ENCODE data around the gene NOXO1.
A peak's percentile ranks its signal among the peaks of the same experiment; 100 is the strongest.

The NOXO1 gene

GRCh38 chr16:1945559-1946391 lies 35.5 kb downstream of the NOXO1 start:
- TF ChIP-seq CTCF (IDR thresholded peaks at IDR 0.05; ENCODE audit: control insufficient read depth, extremely low read depth, insufficient read depth) = no peak
- no peak overlapping the region for H3K4me3 ChIP-seq (ENCODE audit: low read depth, low read length)
- DNase-seq (ENCODE audit: low read depth) = no peak

GRCh38 chr16:1944612-1945199 lies 36.6 kb downstream of the NOXO1 start:
- DNase-seq (ENCODE audit: low read depth) = no peak
- H3K4me3 ChIP-seq (ENCODE audit: low read depth, low read length) = no peak overlapping the region
- TF ChIP-seq CTCF (IDR thresholded peaks at IDR 0.05; ENCODE audit: control insufficient read depth, extremely low read depth, insufficient read depth) = no peak

GRCh38 chr16:1942810-1943726 lies 38.2 kb downstream of the NOXO1 start, which contains the start of gene MSRB1:
Gene MSRB1, minus strand, starts transcription at chr16:1943199. Its CDS starts 43 bp downstream, at chr16:1943156.
- peak; percentile 93 for DNase-seq (ENCODE audit: low read depth)
- TF ChIP-seq CTCF (IDR thresholded peaks at IDR 0.05; ENCODE audit: control insufficient read depth, extremely low read depth, insufficient read depth) = no peak
- peak within 1 kb of the TSS; percentile 94 for H3K4me3 ChIP-seq (ENCODE audit: low read depth, low read length)

GRCh38 chr16:1942047-1942809 lies 39.0 kb downstream of the NOXO1 start:
- H3K4me3 ChIP-seq (ENCODE audit: low read depth, low read length) = peak overlapping the region; percentile 94
- no peak for DNase-seq (ENCODE audit: low read depth)
- no peak for TF ChIP-seq CTCF (IDR thresholded peaks at IDR 0.05; ENCODE audit: control insufficient read depth, extremely low read depth, insufficient read depth)

- TF ChIP-seq CTCF (IDR thresholded peaks at IDR 0.05; ENCODE audit: control insufficient read depth, extremely low read depth, insufficient read depth) = 0 out of 2 replicates have a peak, but pooled peaks have one; percentile 6
- DNase-seq (ENCODE audit: low read depth) = no peak
- peak overlapping the region; percentile 94 for H3K4me3 ChIP-seq (ENCODE audit: low read depth, low read length)
These were observed 39.9 kb downstream of the NOXO1 start for GRCh38 chr16:1941162-1942046.
